ENCODE results near the gene EVI5L. TPM values are rescaled to one million over a fixed set of nuclear protein-coding genes. Genes with fewer than 3 reads are reported as not detected.

Gene EVI5L
- polyA plus RNA-seq, 1 experiment: 11.7 TPM

GRCh38 chr19:7908078-7908699, 78.2 kb downstream of the EVI5L start:
- peaks cover 19% of the 10 kb centered on the region for H3K36me3 ChIP-seq (ENCODE audit: control insufficient read depth, insufficient read depth, low read length)
- no peak for TF ChIP-seq CTCF (IDR thresholded peaks at IDR 0.05; ENCODE audit: insufficient read depth, low read depth, low read length)
- H3K4me3 ChIP-seq (ENCODE audit: low read depth, low read length): no peak overlapping the region
- POLR2A ChIA-PET: no interaction called here
- no peak for DNase-seq (ENCODE audit: low read depth)
- H3K27me3 ChIP-seq (ENCODE audit: control insufficient read depth, insufficient read depth, low read length): no peaks in the 10 kb centered on the region
- CTCF ChIA-PET: interaction anchor here (1.1 to 2.2 kb wide), 3 partner anchors 8 to 10 kb away, joined by 3 to 9 read pairs (median 3); no protein-coding TSS in a partner anchor

DNA sequence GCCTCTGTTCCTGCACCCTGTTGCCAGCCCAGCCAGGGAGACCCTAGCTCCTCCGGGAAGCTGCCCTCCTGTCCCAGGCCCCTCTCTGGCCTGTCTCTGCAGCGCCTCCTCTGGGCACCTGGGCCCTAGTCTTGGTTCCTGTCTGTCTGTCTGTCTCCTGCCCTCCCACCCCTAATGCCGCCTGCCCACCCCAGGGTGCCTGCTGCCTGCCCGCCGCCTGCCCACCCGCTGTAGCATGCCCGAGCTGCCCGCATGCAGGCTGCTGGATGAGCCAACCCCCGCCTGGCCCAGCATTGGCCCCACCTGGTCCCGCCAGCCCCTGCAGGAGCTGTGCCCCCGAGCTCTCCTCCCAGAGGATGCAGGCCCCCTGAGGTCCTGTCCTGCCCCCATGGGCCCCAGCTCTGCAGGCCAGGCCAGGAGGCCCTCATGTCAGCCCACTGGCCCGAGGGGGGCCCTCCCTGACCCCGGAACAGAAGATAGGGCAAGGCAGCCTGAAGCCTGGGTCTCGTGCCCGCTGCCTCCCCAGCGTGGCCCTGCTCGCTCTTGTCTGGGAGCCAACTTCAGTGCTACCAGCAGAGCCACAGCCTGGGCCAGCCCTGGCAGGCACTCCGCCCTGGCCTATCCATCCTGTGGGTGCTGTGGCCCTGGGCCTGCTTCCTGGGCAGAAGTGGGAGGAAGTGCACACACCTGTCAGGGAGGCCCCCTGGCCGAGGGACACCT, 78.9 kb downstream of the EVI5L start:
- H3K27me3 ChIP-seq (ENCODE audit: control insufficient read depth, insufficient read depth, low read length): no peaks in the 10 kb centered on the region
- CTCF ChIA-PET: interaction anchor here (1.1 to 2.2 kb wide), 2 partner anchors 8 to 9 kb away, joined by 3 to 9 read pairs; no protein-coding TSS in a partner anchor
- no peak for DNase-seq (ENCODE audit: low read depth)
- no peak for TF ChIP-seq CTCF (IDR thresholded peaks at IDR 0.05; ENCODE audit: insufficient read depth, low read depth, low read length)
- H3K36me3 ChIP-seq (ENCODE audit: control insufficient read depth, insufficient read depth, low read length): peaks cover 19% of the 10 kb centered on the region
- H3K4me3 ChIP-seq (ENCODE audit: low read depth, low read length): no peak overlapping the region
- POLR2A ChIA-PET: no interaction called here

GRCh38 chr19:7909471-7910067, 79.6 kb downstream of the EVI5L start:
- no peak for DNase-seq (ENCODE audit: low read depth)
- POLR2A ChIA-PET: no interaction called here
- Histone ChIP-seq H3K27me3 (ENCODE audit: control insufficient read depth, insufficient read depth, low read length) (no peaks in the 10 kb centered on the region), H3K4me3 (ENCODE audit: low read depth, low read length) (no peak overlapping the region), H3K36me3 (ENCODE audit: control insufficient read depth, insufficient read depth, low read length) (peaks cover 19% of the 10 kb centered on the region)
- CTCF ChIA-PET: interaction anchor here (2.2 kb wide), 1 partner anchor 9 kb away, joined by 9 read pairs; no protein-coding TSS in a partner anchor
- TF ChIP-seq CTCF (IDR thresholded peaks at IDR 0.05; ENCODE audit: insufficient read depth, low read depth, low read length): no peak

- Histone ChIP-seq H3K4me3 (ENCODE audit: low read depth, low read length) (no peak overlapping the region), H3K27me3 (ENCODE audit: control insufficient read depth, insufficient read depth, low read length) (no peaks in the 10 kb centered on the region), H3K36me3 (ENCODE audit: control insufficient read depth, insufficient read depth, low read length) (peaks cover 18% of the 10 kb centered on the region)
- no peak for DNase-seq (ENCODE audit: low read depth)
- CTCF ChIA-PET: interaction anchor here (2.2 kb wide), 1 partner anchor 8 kb away, joined by 9 read pairs; no protein-coding TSS in a partner anchor
- TF ChIP-seq CTCF (IDR thresholded peaks at IDR 0.05; ENCODE audit: insufficient read depth, low read depth, low read length): no peak
- POLR2A ChIA-PET: no interaction called here
Measured at GRCh38 chr19:7910321-7911161, 80.5 kb downstream of the EVI5L start.

All from BJ (cell line).